ENCODE data around the gene PSMC3IP. TPM values are rescaled to one million over a fixed set of nuclear protein-coding genes. Genes with fewer than 3 reads are reported as not detected.
"Not testable (repeated sequence)": the region's sequence is repeated elsewhere in the genome, so short reads cannot be mapped to it uniquely, and the experiment has no call there.

PSMC3IP gene
- total RNA-seq, 1 experiment from 2014 or later: 5.6 TPM

GRCh38 chr17:42566215-42566882 is 11.2 kb downstream of the PSMC3IP start:
- H3K9me3 ChIP-seq: no peaks in the 10 kb centered on the region
- H3K27me3 ChIP-seq: no peaks in the 10 kb centered on the region
- H3K4me3 ChIP-seq: peak overlapping the region; percentile 84
- no peak for DNase-seq
- peaks cover 77% of the 10 kb centered on the region for H3K36me3 ChIP-seq

DNA sequence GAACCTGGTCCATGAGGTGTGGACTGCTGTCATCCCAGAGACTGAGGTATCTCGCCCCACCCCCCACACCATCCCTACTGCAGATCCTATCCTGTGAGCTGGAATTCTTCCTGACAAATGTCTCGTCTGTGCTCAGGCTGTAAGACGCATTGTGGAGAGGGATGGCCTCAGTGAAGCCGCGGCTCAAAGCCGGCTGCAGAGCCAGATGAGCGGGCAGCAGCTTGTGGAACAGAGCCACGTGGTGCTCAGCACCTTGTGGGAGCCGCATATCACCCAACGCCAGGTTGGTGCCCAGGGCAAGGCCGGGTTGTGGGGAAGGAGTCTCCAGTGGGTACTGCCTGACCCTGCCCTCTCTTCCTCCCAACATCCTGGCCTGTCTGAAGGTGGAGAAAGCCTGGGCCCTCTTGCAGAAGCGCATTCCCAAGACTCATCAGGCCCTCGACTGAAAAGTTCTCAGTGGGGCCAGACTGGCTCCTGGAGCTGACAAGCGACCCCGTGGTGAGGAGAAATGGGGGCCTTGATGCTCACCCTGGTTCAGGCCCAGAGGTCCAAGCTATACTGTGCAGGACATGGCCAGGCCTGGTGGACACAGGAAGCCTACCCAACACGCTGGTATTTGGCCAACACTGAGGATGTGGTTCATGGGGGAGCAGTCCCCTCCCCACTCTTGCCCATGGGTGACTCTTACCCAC is 11.9 kb downstream of the PSMC3IP start:
- DNase-seq: no peak
- H3K4me3 ChIP-seq: no peak overlapping the region
- peaks cover 70% of the 10 kb centered on the region for H3K36me3 ChIP-seq
- no peaks in the 10 kb centered on the region for H3K27me3 ChIP-seq
- H3K9me3 ChIP-seq: no peaks in the 10 kb centered on the region

GRCh38 chr17:42564815-42565522 is 12.6 kb downstream of the PSMC3IP start:
- Histone ChIP-seq H3K36me3 (peaks cover 66% of the 10 kb centered on the region), H3K9me3 (no peaks in the 10 kb centered on the region), H3K4me3 (no peak overlapping the region), H3K27me3 (no peaks in the 10 kb centered on the region)
- DNase-seq: no peak

- Histone ChIP-seq H3K4me3 (peak overlapping the region; percentile 80; the same call in 1 of the 2 replicates), H3K27me3 (no peaks in the 10 kb centered on the region), H3K9me3 (no peaks in the 10 kb centered on the region), H3K36me3 (peaks cover 56% of the 10 kb centered on the region)
- DNase-seq: no peak
Observed at GRCh38 chr17:42563950-42564349, 13.6 kb downstream of the PSMC3IP start.

DNA sequence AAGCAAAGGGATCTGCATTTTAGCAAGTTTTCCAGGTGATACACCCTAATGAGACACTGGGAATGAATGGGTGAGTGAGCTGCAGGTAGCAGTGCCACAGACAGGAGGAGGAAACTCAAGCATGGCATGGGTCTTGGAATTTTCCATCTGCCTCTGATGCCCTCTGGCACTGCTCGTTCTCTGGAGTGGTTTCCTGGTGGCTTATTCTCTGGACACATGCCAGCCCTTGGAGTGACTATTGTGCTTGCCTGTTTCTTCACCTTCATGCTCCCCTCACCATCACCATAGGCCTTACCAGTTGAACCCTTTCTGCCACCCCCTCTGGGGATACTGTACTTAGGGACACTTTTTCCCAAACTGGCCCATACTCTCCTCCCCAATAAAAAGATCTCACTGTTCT is 14.0 kb downstream of the PSMC3IP start:
- Histone ChIP-seq H3K36me3 (peaks cover 51% of the 10 kb centered on the region), H3K9me3 (no peaks in the 10 kb centered on the region), H3K4me3 (peak overlapping the region; percentile 80), H3K27me3 (no peaks in the 10 kb centered on the region)
- no peak for DNase-seq

- H3K4me3 ChIP-seq: peak overlapping the region; percentile 80
- no peaks in the 10 kb centered on the region for H3K9me3 ChIP-seq
- H3K27me3 ChIP-seq: no peaks in the 10 kb centered on the region
- H3K36me3 ChIP-seq: peaks cover 47% of the 10 kb centered on the region
- DNase-seq: no peak
Observed at GRCh38 chr17:42563143-42563509, 14.4 kb downstream of the PSMC3IP start.

DNA sequence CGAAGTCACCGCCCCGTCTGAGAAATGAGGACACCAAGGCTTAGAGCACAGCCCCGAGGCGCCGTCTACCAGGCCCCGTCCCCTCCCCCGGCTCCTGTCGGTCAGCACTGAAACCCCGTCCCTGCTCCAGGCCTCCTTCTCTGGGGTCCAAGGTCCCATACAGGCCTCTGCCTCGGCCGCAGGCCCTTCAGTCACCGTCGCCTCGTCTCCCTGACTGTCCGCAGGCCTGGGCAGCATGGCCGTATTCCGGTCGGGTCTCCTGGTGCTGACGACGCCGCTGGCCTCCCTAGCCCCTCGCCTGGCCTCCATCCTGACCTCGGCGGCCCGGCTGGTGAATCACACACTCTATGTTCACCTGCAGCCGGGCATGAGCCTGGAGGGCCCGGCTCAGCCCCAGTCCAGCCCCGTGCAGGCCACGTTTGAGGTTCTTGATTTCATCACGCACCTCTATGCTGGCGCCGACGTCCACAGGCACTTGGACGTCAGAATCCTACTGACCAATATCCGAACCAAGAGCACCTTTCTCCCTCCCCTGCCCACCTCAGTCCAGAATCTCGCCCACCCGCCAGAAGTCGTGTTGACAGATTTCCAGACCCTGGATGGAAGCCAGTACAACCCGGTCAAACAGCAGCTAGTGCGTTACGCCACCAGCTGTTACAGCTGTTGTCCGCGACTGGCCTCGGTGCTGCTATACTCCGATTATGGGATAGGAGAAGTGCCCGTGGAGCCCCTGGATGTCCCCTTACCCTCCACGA is 15.0 kb downstream of the PSMC3IP start:
- Histone ChIP-seq H3K27me3 (no peaks in the 10 kb centered on the region), H3K9me3 (no peaks in the 10 kb centered on the region), H3K36me3 (peaks cover 42% of the 10 kb centered on the region), H3K4me3 (peak overlapping the region; percentile 80)
- peak; percentile 43 for DNase-seq

DNA sequence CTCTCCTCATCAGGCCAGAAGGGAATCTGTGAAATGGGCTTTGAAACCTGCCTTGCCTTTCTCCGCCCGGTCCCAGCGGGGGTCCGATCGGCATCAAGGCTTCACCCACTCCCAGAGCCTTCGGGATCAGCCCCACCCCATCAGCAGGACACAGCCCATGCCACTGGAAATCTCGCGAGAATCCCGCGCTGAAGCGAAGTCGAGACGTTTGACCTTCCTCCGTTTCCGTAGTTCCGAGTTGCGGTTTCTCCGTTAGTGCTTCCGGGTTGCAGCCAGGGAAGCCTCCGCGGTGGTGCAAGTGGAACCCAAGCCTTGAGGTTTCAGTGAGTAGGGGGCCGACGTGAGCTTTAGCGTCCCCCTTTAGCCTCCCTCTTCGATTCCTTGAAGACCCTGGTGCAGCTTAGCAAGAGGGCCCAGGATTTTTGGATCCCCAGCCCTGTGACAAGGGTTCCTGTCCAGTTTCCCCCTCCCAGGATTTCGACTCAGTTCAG is 15.6 kb downstream of the PSMC3IP start, which contains the start of gene COASY:
TSS of gene COASY (plus strand) at position 252 of the 491 bp plus-strand sequence. CDS start 475 bp downstream, outside the sequence.
- DNase-seq: peak; percentile 99
- H3K27me3 ChIP-seq: no peaks in the 10 kb centered on the region
- peak within 1 kb of the TSS; percentile 80 for H3K4me3 ChIP-seq
- H3K9me3 ChIP-seq: no peaks in the 10 kb centered on the region
- peaks cover 41% of the 10 kb centered on the region for H3K36me3 ChIP-seq

DNA sequence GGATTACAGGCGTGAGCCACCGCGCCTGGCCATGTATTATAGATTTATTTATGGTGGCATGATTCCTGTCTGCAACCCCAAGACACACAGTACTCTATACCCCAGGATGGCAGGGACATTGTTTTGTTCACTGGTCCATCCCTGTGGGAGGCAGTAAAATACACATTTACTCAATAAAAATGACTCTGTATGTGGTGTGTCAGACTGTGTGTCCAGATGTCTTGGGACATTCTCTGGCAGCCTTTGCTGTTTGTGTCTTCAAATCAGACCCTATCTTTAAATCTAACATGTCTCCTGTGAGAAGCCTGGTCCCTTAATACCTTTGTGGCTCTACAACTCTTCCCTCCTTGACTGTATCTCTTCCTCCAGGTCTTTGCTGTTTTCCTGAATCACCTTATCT is 17.3 kb downstream of the PSMC3IP start:
- H3K4me3 ChIP-seq: no peak overlapping the region
- H3K36me3 ChIP-seq: peaks cover 25% of the 10 kb centered on the region
- no peak for DNase-seq
- H3K9me3 ChIP-seq: no peaks in the 10 kb centered on the region
- no peaks in the 10 kb centered on the region for H3K27me3 ChIP-seq

DNA sequence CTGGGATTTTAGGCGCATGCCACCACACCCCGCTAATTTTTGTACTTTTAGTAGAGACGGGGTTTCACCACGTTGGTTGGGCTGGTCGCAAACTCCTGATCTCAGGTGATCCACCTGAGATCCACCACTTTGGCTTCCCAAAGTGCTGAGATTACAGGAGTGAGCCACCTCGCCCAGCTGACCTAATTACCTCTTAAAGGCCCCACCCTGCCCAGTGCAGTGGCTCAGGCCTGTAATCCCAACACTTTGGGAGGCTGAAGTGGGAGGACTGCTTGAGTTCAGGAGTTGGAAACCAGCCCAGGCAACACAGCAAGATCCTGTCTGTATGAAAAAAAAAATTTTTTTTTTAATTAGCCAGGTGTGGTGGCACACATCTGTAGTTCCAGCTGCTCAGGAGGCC is 18.5 kb downstream of the PSMC3IP start:
- no peaks in the 10 kb centered on the region for H3K9me3 ChIP-seq
- peaks cover 14% of the 10 kb centered on the region for H3K36me3 ChIP-seq
- no peak overlapping the region for H3K4me3 ChIP-seq
- DNase-seq: no peak
- H3K27me3 ChIP-seq: no peaks in the 10 kb centered on the region

DNA sequence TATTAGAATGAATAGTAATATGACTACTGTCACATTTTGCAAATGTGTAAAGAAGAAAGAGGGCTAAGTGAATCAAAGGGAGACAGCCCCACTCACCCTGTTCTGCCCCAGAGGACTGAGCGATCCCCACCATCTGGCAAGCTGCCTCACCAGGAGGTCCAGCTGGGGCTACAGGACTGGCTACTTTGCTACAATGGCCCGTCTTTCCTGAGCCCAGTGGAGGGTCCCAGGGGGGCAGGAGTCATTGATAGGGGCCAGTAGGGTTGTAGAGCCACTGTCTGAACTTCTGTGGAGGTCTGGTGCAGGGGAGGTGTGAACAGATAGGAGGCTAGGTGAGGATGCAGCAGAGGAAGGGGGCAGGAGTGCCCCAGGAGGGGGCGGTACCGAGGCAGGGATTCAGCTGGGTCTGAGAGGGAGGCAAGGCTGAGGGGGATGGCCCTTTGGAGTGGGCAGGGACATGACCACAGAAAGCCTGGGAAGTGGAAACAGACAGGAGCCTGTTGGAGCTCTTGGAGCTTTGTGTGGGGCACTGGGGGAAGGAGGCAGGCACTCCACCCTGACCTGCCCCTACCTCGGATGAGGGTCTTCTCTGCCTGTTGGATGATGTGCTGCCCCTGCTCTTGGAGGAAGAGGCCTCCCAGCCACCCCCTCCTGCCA is 21.4 kb downstream of the PSMC3IP start:
- H3K36me3 ChIP-seq, H3K4me3 ChIP-seq, H3K27me3 ChIP-seq, H3K9me3 ChIP-seq: not testable (repeated sequence)
- peak; percentile 33 for DNase-seq

GRCh38 chr17:42555122-42555622 is 22.4 kb downstream of the PSMC3IP start:
- Histone ChIP-seq H3K36me3 (no peaks in the 10 kb centered on the region), H3K9me3 (no peaks in the 10 kb centered on the region), H3K27me3 (no peaks in the 10 kb centered on the region), H3K4me3 (peak overlapping the region; percentile 76)
- DNase-seq: no peak

GRCh38 chr17:42554250-42555121 is 23.0 kb downstream of the PSMC3IP start:
- no peaks in the 10 kb centered on the region for H3K9me3 ChIP-seq
- peak; percentile 92 for DNase-seq
- H3K36me3 ChIP-seq: no peaks in the 10 kb centered on the region
- no peaks in the 10 kb centered on the region for H3K27me3 ChIP-seq
- peak overlapping the region; percentile 76 for H3K4me3 ChIP-seq

DNA sequence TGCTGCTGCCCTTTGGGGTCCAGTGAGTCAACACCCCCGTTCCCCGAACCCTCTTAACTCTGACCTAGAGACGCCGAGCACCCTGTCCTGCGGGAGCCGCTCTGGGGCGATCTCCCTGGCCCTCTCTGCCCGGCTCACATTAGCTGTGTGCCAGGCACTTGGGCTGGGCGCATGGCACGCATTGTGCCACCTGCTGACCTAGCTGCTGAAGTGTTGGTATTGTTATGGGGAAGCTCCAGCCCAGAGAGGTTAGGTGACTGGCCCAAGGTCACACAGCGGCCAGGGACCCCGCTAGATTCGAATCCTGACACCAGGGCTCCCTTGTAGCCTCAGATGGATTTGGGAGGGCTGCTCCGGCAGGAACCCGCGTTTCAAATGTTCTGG is 23.7 kb downstream of the PSMC3IP start:
- Histone ChIP-seq H3K4me3 (peak overlapping the region; percentile 76), H3K27me3 (no peaks in the 10 kb centered on the region), H3K36me3 (no peaks in the 10 kb centered on the region), H3K9me3 (no peaks in the 10 kb centered on the region)
- DNase-seq: peak; percentile 30

- no peaks in the 10 kb centered on the region for H3K36me3 ChIP-seq
- no peak overlapping the region for H3K4me3 ChIP-seq
- no peak for DNase-seq
- no peaks in the 10 kb centered on the region for H3K9me3 ChIP-seq
- no peaks in the 10 kb centered on the region for H3K27me3 ChIP-seq
Observed at GRCh38 chr17:42553161-42553818, 24.2 kb downstream of the PSMC3IP start.
